Activated CD4-positive, alpha-beta T cell treated with anti-CD3 and anti-CD28 coated beads, Interleukin-2, amount 50 U/mL, for 24 hours (primary cell): ENCODE measurements around the gene ADGRB3.
"Not testable (repeated sequence)": the region's sequence is repeated elsewhere in the genome, so short reads cannot be mapped to it uniquely, and the experiment has no call there.

Experiments
- DNase-seq, 2 donors: peaks; one replicate each; pipeline ENCODE4 v3.0.0-alpha.2; 2020; ENCODE audit warnings: low read depth in 1 of 2, low spot score in 1 of 2

The ADGRB3 gene

GRCh38 chr6:68778356-68779020 lies 143.4 kb downstream of the ADGRB3 start:
- DNase-seq, result no peak

GRCh38 chr6:68779366-68779765 lies 144.3 kb downstream of the ADGRB3 start:
- DNase-seq, result no peak

- DNase-seq, result not testable (repeated sequence)
These were observed 155.0 kb downstream of the ADGRB3 start for GRCh38 chr6:68790128-68790527.

GRCh38 chr6:68814976-68815375 lies 179.9 kb downstream of the ADGRB3 start:
- not testable (repeated sequence) for DNase-seq

- DNase-seq, result no peak
These were observed 191.4 kb downstream of the ADGRB3 start for GRCh38 chr6:68826501-68826900.

- no peak for DNase-seq
These were observed 199.5 kb downstream of the ADGRB3 start for GRCh38 chr6:68834551-68834950.

GRCh38 chr6:68838571-68838970 lies 203.5 kb downstream of the ADGRB3 start:
- DNase-seq, result no peak

- no peak for DNase-seq
These were observed 217.7 kb downstream of the ADGRB3 start for GRCh38 chr6:68852791-68853190.

- DNase-seq, result no peak
These were observed 224.2 kb downstream of the ADGRB3 start for GRCh38 chr6:68859233-68859632.

- DNase-seq, result no peak
These were observed 233.6 kb downstream of the ADGRB3 start for GRCh38 chr6:68868646-68869045.

- DNase-seq, result no peak
These were observed 238.2 kb downstream of the ADGRB3 start for GRCh38 chr6:68873236-68873635.

- no peak for DNase-seq
These were observed 239.7 kb downstream of the ADGRB3 start for GRCh38 chr6:68874747-68875146.

GRCh38 chr6:68875403-68875802 lies 240.3 kb downstream of the ADGRB3 start:
- no peak for DNase-seq

- no peak for DNase-seq
These were observed 241.9 kb downstream of the ADGRB3 start for GRCh38 chr6:68876792-68877493.

- DNase-seq, result no peak
These were observed 245.2 kb downstream of the ADGRB3 start for GRCh38 chr6:68880050-68880813.

- DNase-seq, result not testable (repeated sequence)
These were observed 248.2 kb downstream of the ADGRB3 start for GRCh38 chr6:68883325-68883724.

- no peak for DNase-seq
These were observed 256.3 kb downstream of the ADGRB3 start for GRCh38 chr6:68891419-68891818.

GRCh38 chr6:68892452-68892851 lies 257.4 kb downstream of the ADGRB3 start:
- no peak for DNase-seq

GRCh38 chr6:68895929-68896328 lies 260.8 kb downstream of the ADGRB3 start:
- DNase-seq, result no peak

GRCh38 chr6:68901044-68901443 lies 266.0 kb downstream of the ADGRB3 start:
- no peak for DNase-seq

- DNase-seq, result no peak
These were observed 276.3 kb downstream of the ADGRB3 start for GRCh38 chr6:68911334-68911733.

- DNase-seq, result no peak
These were observed 276.7 kb downstream of the ADGRB3 start for GRCh38 chr6:68911811-68912210.
